ENCODE results near the gene MPPED1. TPM values are rescaled to one million over a fixed set of nuclear protein-coding genes. Genes with fewer than 3 reads are reported as not detected.

Gene MPPED1
- total and polyA plus RNA-seq, 2 of the 13 experiments (the other 11 are each of a cell fraction or from before 2014, with no cell fraction given): 0.77 TPM; not detected in 1

GRCh38 chr22:43475549-43476076 lies 63.8 kb downstream of the MPPED1 start:
- Histone ChIP-seq H3K36me3 (replicated peaks in 1 of 2; ENCODE audit: control insufficient read depth in 1 of 2, insufficient read depth in 2 of 2, low read length in 2 of 2) (no peaks in the 10 kb centered on the region), H3K79me2 (ENCODE audit: insufficient read depth, low read length) (no peaks in the 10 kb centered on the region), H3K4me3 (replicated peaks in 1 of 3; ENCODE audit: insufficient read depth in 1 of 3, low read depth in 2 of 3, low read length in 3 of 3) (no peak overlapping the region), H3K9me3 (ENCODE audit: low read length) (no peaks in the 10 kb centered on the region), H3K4me2 (ENCODE audit: low read depth, low read length) (no peak overlapping the region), H3K27ac (ENCODE audit: extremely low read length, insufficient read depth, low read length) (no peak overlapping the region), H3K4me1 (ENCODE audit: insufficient read depth, low read length) (peaks cover 23% of the 10 kb centered on the region), H2AFZ (ENCODE audit: low read length) (no peak overlapping the region), H3K27me3 (ENCODE audit: control insufficient read depth in 1 of 2, insufficient read depth in 2 of 2, low read length in 2 of 2) (no peaks in the 10 kb centered on the region; a peak in 2 of 5 replicates), H3K9ac (ENCODE audit: insufficient read depth, low read depth, low read length) (no peak overlapping the region), H4K20me1 (ENCODE audit: insufficient read depth, low read length) (no peaks in the 10 kb centered on the region)
- POLR2A ChIA-PET: interaction anchor here (1.4 kb wide), 1 partner anchor 77 kb away, joined by 4 read pairs; no protein-coding TSS in a partner anchor
- 79% methylated on average over 3 of the region's 3 CpGs for WGBS (ENCODE audit: low lambda C conversion rate)
- no peak for DNase-seq (ENCODE audit: low spot score)
- in situ Hi-C loops (cut with HindIII; ENCODE audit: extremely low pct_ligation_motif_present, low pct_unique_long_range_greater_than_20kb): no loop called here
- FAIRE-seq: no peak
- CTCF ChIA-PET (ENCODE audit: low intra/inter-chr PET ratio, low total read pairs): interaction anchor here (1.8 kb wide), 1 partner anchor 87 kb away, joined by 7 read pairs; no protein-coding TSS in a partner anchor
- TF ChIP-seq NONO (IDR thresholded peaks at IDR 0.05): 0 out of 2 replicates have a peak, but pooled peaks have one; percentile 15
- TF ChIP-seq NONO (CRISPR knock-in tag; conservative IDR thresholded peaks at IDR 0.05): no peak
- TF ChIP-seq UBTF (CRISPR knock-in tag; IDR thresholded peaks at IDR 0.05): no peak
- TF ChIP-seq CREB1 (IDR thresholded peaks at IDR 0.05): peak; percentile 94
- TF ChIP-seq CREB1 (CRISPR knock-in tag; IDR thresholded peaks at IDR 0.05): no peak
- 0 out of 2 replicates have a peak, but pooled peaks have one; percentile 50 for TF ChIP-seq TRIM22 (IDR thresholded peaks at IDR 0.05)
- TF ChIP-seq MTERF4 (CRISPR knock-in tag; IDR thresholded peaks at IDR 0.05): no peak
- ATAC-seq: no peak
- no TSS peak for BruUV-seq (replicated peaks)
- intact Hi-C loops (cut with micrococcal nuclease; ENCODE audit: unreplicated experiment): loop anchor here (1.0 kb wide), 1 partner anchor 87 kb away; no protein-coding TSS in a partner anchor
